OCI-M2 (cell line): Measurements from ENCODE around the gene BCR.
"Not testable (repeated sequence)": the region's sequence is repeated elsewhere in the genome, so short reads cannot be mapped to it uniquely, and the experiment has no call there.

Source experiments
- DNase-seq: peaks from one replicate; lab custom pipeline; 2025; ENCODE audit not compliant: unreplicated experiment; lab: John Stamatoyannopoulos, UW

Gene BCR

GRCh38 chr22:23180301-23180892, at the start of gene BCR:
BCR (plus strand) TSS chr22:23180509; CDS start chr22:23180961, 452 bp downstream.
- no peak for DNase-seq

- DNase-seq = no peak
Observed at GRCh38 chr22:23130697-23131096, 49.6 kb upstream of the BCR start.

- no peak for DNase-seq
Observed at GRCh38 chr22:23131931-23132330, 48.4 kb upstream of the BCR start.

- no peak for DNase-seq
Observed at GRCh38 chr22:23132376-23133091, 47.8 kb upstream of the BCR start.

- no peak for DNase-seq
Observed at GRCh38 chr22:23133922-23134321, 46.4 kb upstream of the BCR start.

GRCh38 chr22:23136991-23137390, 43.3 kb upstream of the BCR start:
- not testable (repeated sequence) for DNase-seq

GRCh38 chr22:23137468-23137867, 42.8 kb upstream of the BCR start:
- no peak for DNase-seq

GRCh38 chr22:23137905-23138561, 42.3 kb upstream of the BCR start:
- no peak for DNase-seq

GRCh38 chr22:23138584-23139435, 41.5 kb upstream of the BCR start:
- no peak for DNase-seq

- no peak for DNase-seq
Observed at GRCh38 chr22:23140385-23140784, 39.9 kb upstream of the BCR start.

GRCh38 chr22:23142546-23143105, 37.7 kb upstream of the BCR start:
- no peak for DNase-seq

GRCh38 chr22:23143119-23143518, 37.2 kb upstream of the BCR start:
- no peak for DNase-seq

- DNase-seq = no peak
Observed at GRCh38 chr22:23144432-23144831, 35.9 kb upstream of the BCR start.

GRCh38 chr22:23144932-23145877, 35.1 kb upstream of the BCR start, which contains the start of gene RAB36:
RAB36 (plus strand) TSS chr22:23145477; CDS start chr22:23146617, 1,140 bp downstream.
- DNase-seq = no peak

GRCh38 chr22:23145878-23146470, 34.3 kb upstream of the BCR start:
- no peak for DNase-seq

GRCh38 chr22:23146478-23147205, 33.7 kb upstream of the BCR start:
- no peak for DNase-seq

- no peak for DNase-seq
Observed at GRCh38 chr22:23147617-23148387, 32.5 kb upstream of the BCR start.

- DNase-seq = no peak
Observed at GRCh38 chr22:23149743-23150238, 30.5 kb upstream of the BCR start.
